Caco-2 (cell line): ENCODE results near the gene CATSPERZ. TPM values are rescaled to one million over a fixed set of nuclear protein-coding genes. Genes with fewer than 3 reads are reported as not detected.

ENCODE experiments used
- BruUV-seq: library from RNA; stranded (reverse); fragments of 400-500 nt; replicated peaks from 2 replicates; lab custom pipeline; 2021; lab: Mats Ljungman, UMichigan
- CTCF ChIA-PET: fragments of 300-600 bp; sonication (Branson Sonifier 250); formaldehyde crosslinking; loops from one replicate; lab custom pipeline; 2022; ENCODE audit warnings: antibody characterized with exemption; lab: Charles Lee
- POLR2A ChIA-PET: fragments of 300-600 bp; sonication (Branson Sonifier 250); formaldehyde crosslinking; loops from one replicate; lab custom pipeline; 2022; ENCODE audit warnings: antibody characterized with exemption; lab: Charles Lee
- DNase-seq, 2 experiments: peaks; one replicate each; pipeline versions ENCODE4 v3.0.0 to v3.0.0-alpha.2; 2020 to 2022
- H3K27me3 ChIP-seq: replicated peaks from 2 replicates; pipeline ENCODE4 v1.6.0; 2011; ENCODE audit warnings: low read length; ENCODE audit not compliant: control insufficient read depth, insufficient read depth
- H3K36me3 ChIP-seq: 2 replicates; pipeline ENCODE4 v1.5.1; 2011; ENCODE audit warnings: low read length; ENCODE audit not compliant: control insufficient read depth, insufficient read depth
- H3K4me1 ChIP-seq: fragments of 250-450 bp; sonication (Bioruptor Pico); 2 replicates; pipeline ENCODE4 v1.5.1; 2020; ENCODE audit warnings: mild to moderate bottlenecking
- H3K4me3 ChIP-seq: 2 replicates; pipeline ENCODE4 v1.5.1; 2011; ENCODE audit warnings: low read depth, mild to moderate bottlenecking, control low read depth, low read length
- H3K9me3 ChIP-seq: fragments of 250-450 bp; sonication (Bioruptor Pico); 2 replicates; pipeline ENCODE4 v1.5.1; 2020; ENCODE audit warnings: mild to moderate bottlenecking, moderate library complexity
- H3K27ac Mint-ChIP-seq: one replicate; pipeline ENCODE4 v1.8.0; 2022; ENCODE audit warnings: mixed read lengths; ENCODE audit not compliant: unreplicated experiment
- H3K27me3 Mint-ChIP-seq: one replicate; pipeline ENCODE4 v1.8.0; 2022; ENCODE audit warnings: mixed read lengths; ENCODE audit not compliant: insufficient read depth, unreplicated experiment
- H3K36me3 Mint-ChIP-seq: one replicate; pipeline ENCODE4 v1.8.0; 2022; ENCODE audit warnings: mild to moderate bottlenecking, mixed read lengths; ENCODE audit not compliant: insufficient read depth, unreplicated experiment
- H3K4me1 Mint-ChIP-seq: one replicate; pipeline ENCODE4 v1.8.0; 2022; ENCODE audit warnings: low read depth, mixed read lengths; ENCODE audit not compliant: unreplicated experiment
- H3K4me3 Mint-ChIP-seq: one replicate; pipeline ENCODE4 v1.8.0; 2022; ENCODE audit warnings: mild to moderate bottlenecking, moderate library complexity, mixed read lengths; ENCODE audit not compliant: unreplicated experiment
- H3K9me3 Mint-ChIP-seq: one replicate; pipeline ENCODE4 v1.8.0; 2022; ENCODE audit warnings: mixed read lengths; ENCODE audit not compliant: unreplicated experiment
- intact Hi-C: fragments of 100-400 bp; cut with micrococcal nuclease; formaldehyde crosslinking; loops from one replicate; pipeline ENCODE4 v1.10.0; 2022; ENCODE audit not compliant: unreplicated experiment
- total RNA-seq: library from RNA; stranded (reverse); gene quantifications from 2 replicates; pipeline ENCODE4 v1.2.3, GENCODE V29; 2022
- TF ChIP-seq, protein P1 (sequence below), 2 experiments: fragments of 200-600 bp in 1 of 2; IDR thresholded peaks; 1 replicate in 1 of 2; 2 replicates in 1 of 2; pipeline versions ENCODE4 v1.5.1 to v1.8.0; 2011 to 2022; ENCODE audit warnings: antibody characterized with exemption in 1 of 2, control low read depth in 1 of 2, inconsistent platforms in 1 of 2, low read depth in 1 of 2, low read length in 1 of 2, mild to moderate bottlenecking in 1 of 2, moderate library complexity in 1 of 2; ENCODE audit not compliant: insufficient read depth in 1 of 2, severe bottlenecking in 1 of 2, unreplicated experiment in 1 of 2

CATSPERZ gene
- total RNA-seq, 1 experiment from 2014 or later: 12.8 TPM

DNA sequence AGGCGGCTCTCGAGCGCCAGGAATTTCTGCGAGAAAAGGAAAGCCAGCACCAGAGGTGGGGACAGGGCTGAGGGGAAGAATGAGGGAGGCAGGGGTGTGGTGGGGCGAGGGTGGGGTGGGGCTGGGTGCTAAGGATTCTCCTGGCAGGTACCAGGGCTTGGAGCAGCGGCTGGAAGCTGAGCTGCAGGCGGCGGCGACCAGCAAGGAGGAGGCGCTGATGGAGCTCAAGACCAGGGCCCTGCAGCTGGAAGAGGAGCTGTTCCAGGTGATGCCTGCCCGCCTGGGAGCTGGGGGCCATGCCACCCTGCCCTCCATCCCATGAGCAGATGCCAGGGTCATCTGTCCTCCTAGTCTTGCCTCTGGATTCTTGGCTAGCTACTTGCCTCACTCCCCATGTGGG lies 49.2 kb downstream of the CATSPERZ start:
- Histone ChIP-seq H3K4me3 (no peak overlapping the region), H3K36me3 (no peaks in the 10 kb centered on the region), H3K27me3 (no peaks in the 10 kb centered on the region), H3K9me3 (no peaks in the 10 kb centered on the region), H3K4me1 (no peaks in the 10 kb centered on the region)
- H3K27me3 Mint-ChIP-seq: no peaks in the 10 kb centered on the region
- H3K4me1 Mint-ChIP-seq: peaks cover 6% of the 10 kb centered on the region
- CTCF ChIA-PET: interaction anchor here (1.9 kb wide), 1 partner anchor 31 kb away, joined by 6 read pairs; the partner anchor contains the start of genes PRDX5 and TRMT112
- H3K27ac Mint-ChIP-seq: no peak overlapping the region
- POLR2A ChIA-PET: interaction anchor here (1.6 kb wide), 1 partner anchor 32 kb away, joined by 8 read pairs; the partner anchor contains the start of genes PRDX5 and TRMT112
- intact Hi-C loops: no loop called here
- H3K36me3 Mint-ChIP-seq: no peaks in the 10 kb centered on the region
- TF ChIP-seq, protein P1, sequence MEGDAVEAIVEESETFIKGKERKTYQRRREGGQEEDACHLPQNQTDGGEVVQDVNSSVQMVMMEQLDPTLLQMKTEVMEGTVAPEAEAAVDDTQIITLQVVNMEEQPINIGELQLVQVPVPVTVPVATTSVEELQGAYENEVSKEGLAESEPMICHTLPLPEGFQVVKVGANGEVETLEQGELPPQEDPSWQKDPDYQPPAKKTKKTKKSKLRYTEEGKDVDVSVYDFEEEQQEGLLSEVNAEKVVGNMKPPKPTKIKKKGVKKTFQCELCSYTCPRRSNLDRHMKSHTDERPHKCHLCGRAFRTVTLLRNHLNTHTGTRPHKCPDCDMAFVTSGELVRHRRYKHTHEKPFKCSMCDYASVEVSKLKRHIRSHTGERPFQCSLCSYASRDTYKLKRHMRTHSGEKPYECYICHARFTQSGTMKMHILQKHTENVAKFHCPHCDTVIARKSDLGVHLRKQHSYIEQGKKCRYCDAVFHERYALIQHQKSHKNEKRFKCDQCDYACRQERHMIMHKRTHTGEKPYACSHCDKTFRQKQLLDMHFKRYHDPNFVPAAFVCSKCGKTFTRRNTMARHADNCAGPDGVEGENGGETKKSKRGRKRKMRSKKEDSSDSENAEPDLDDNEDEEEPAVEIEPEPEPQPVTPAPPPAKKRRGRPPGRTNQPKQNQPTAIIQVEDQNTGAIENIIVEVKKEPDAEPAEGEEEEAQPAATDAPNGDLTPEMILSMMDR (IDR thresholded peaks at IDR 0.05; ENCODE audit: insufficient read depth in 1 of 2, low read depth in 1 of 2, low read length in 1 of 2, severe bottlenecking in 1 of 2, unreplicated experiment in 1 of 2): no peak
- no peaks in the 10 kb centered on the region for H3K9me3 Mint-ChIP-seq
- H3K4me3 Mint-ChIP-seq: no peak overlapping the region
- no peak for DNase-seq
- BruUV-seq: no TSS peak

DNA sequence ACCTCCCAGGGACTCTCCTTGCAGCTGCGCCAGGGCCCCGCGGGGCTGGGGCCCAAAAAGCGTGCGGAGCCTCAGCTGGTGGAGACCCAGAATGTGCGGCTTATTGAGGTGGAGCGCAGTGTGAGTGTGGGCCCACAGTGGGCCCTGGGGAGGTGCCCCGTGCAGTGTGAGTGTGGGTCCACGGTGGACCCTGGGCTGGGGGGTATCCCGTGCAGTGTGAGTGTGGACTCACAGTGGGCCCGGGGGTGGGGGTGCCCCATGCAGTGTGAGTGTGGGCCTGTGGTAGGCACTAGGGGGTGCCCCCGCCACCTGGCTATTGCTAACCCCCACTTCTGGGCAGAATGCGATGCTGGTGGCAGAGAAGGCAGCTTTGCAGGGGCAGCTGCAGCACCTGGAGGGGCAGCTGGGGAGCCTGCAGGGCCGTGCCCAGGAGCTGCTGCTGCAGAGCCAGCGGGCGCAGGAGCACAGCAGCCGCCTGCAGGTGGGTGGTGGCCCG lies 51.0 kb downstream of the CATSPERZ start:
- intact Hi-C loops: loop anchor here (10.0 kb wide), 1 partner anchor 304 kb away; no protein-coding TSS in a partner anchor
- H3K36me3 Mint-ChIP-seq: no peaks in the 10 kb centered on the region
- peak overlapping the region; percentile 26 for H3K27ac Mint-ChIP-seq
- H3K27me3 Mint-ChIP-seq: no peaks in the 10 kb centered on the region
- no TSS peak for BruUV-seq
- H3K9me3 ChIP-seq: no peaks in the 10 kb centered on the region
- no peak for DNase-seq
- ChIA-PET POLR2A (interaction anchor here (1.4 kb wide), 1 partner anchor 34 kb away, joined by 4 read pairs; the partner anchor contains the start of gene TRMT112), CTCF (interaction anchor here (2.0 kb wide), 1 partner anchor 33 kb away, joined by 8 read pairs; the partner anchor contains the start of genes PRDX5 and TRMT112)
- H3K4me3 ChIP-seq: no peak overlapping the region
- no peak overlapping the region for H3K4me3 Mint-ChIP-seq
- H3K9me3 Mint-ChIP-seq: no peaks in the 10 kb centered on the region
- H3K27me3 ChIP-seq: no peaks in the 10 kb centered on the region
- H3K4me1 Mint-ChIP-seq: peaks cover 13% of the 10 kb centered on the region
- peaks cover 7% of the 10 kb centered on the region for H3K4me1 ChIP-seq
- H3K36me3 ChIP-seq: no peaks in the 10 kb centered on the region
- TF ChIP-seq, protein P1 (IDR thresholded peaks at IDR 0.05; ENCODE audit: insufficient read depth in 1 of 2, low read depth in 1 of 2, low read length in 1 of 2, severe bottlenecking in 1 of 2, unreplicated experiment in 1 of 2): no peak

DNA sequence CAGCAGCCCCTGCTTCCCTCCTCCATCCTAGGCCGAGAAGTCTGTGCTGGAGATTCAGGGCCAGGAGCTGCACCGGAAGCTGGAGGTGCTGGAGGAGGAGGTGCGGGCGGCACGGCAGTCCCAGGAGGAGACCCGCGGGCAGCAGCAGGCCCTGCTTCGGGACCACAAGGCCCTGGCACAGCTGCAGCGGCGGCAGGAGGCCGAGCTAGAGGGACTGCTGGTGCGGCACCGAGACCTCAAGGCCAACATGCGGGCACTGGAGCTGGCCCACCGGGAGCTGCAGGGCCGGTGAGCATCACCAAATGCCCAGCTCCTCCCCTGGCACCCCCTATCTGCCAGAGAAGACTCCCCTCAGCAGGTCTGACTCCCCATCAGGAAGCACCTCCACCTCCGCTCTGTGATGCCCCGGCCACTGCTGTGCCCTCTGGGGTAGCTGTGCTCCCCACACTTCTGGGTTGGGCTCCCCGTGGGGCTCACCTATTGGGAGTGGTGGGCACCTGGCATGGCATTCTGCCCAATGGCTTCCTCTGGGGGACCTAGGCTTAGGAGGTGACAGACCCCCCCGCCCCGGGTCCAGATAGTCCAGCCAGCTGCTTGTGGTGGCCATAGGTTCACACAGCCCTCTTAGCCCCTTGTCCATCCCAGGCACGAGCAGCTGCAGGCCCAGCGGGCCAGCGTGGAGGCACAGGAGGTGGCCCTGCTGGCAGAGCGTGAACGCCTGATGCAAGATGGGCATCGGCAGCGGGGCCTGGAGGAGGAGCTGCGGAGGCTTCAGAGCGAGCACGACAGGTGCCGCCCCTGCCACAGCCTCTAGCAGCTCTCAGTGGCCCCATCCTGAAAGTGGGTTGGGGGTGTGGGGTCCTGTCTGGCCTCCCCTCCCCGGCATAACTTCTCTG lies 52.2 kb downstream of the CATSPERZ start:
- no peak for DNase-seq
- Mint-ChIP-seq H3K9me3 (no peaks in the 10 kb centered on the region), H3K36me3 (no peaks in the 10 kb centered on the region), H3K4me3 (no peak overlapping the region), H3K27ac (no peak overlapping the region), H3K27me3 (no peaks in the 10 kb centered on the region), H3K4me1 (peaks cover 16% of the 10 kb centered on the region)
- TF ChIP-seq, protein P1 (IDR thresholded peaks at IDR 0.05; ENCODE audit: insufficient read depth in 1 of 2, low read depth in 1 of 2, low read length in 1 of 2, severe bottlenecking in 1 of 2, unreplicated experiment in 1 of 2): no peak
- H3K9me3 ChIP-seq: no peaks in the 10 kb centered on the region
- POLR2A ChIA-PET: interaction anchor here (0.5 to 1.4 kb wide), 4 partner anchors 14 to 409 kb away, joined by 3 to 6 read pairs (median 4); partner anchors contain the start of genes PRDX5 and TRMT112
- no peaks in the 10 kb centered on the region for H3K36me3 ChIP-seq
- intact Hi-C loops: loop anchor here (10.0 kb wide), 1 partner anchor 302 kb away; no protein-coding TSS in a partner anchor
- H3K4me3 ChIP-seq: no peak overlapping the region
- peaks cover 19% of the 10 kb centered on the region for H3K4me1 ChIP-seq
- BruUV-seq: no TSS peak
- CTCF ChIA-PET: interaction anchor here (0.8 to 6.1 kb wide), 5 partner anchors 21 to 300 kb away, joined by 3 to 274 read pairs (median 4); partner anchors contain the start of genes PRDX5 and TRMT112
- no peaks in the 10 kb centered on the region for H3K27me3 ChIP-seq
